GM10248 (cell line): ENCODE results near the gene WDR48.

Source experiments
- CTCF ChIA-PET: fragments of 300-600 bp; sonication (Branson Sonifier 250); formaldehyde crosslinking; extraction: SDS; loops from one replicate; lab custom pipeline; 2021; ENCODE audit warnings: antibody characterized with exemption; lab: Yijun Ruan, JAX
- POLR2A ChIA-PET: fragments of 350-650 bp; sonication (Branson Sonifier 250); formaldehyde crosslinking; extraction: SDS; loops from one replicate; lab custom pipeline; 2020; ENCODE audit warnings: antibody characterized with exemption; lab: Yijun Ruan, JAX
- DNase-seq: peaks from one replicate; pipeline ENCODE4 v3.0.0; 2012; ENCODE audit errors: extremely low spot score
- CTCF ChIP-seq: IDR thresholded peaks from 2 replicates; pipeline ENCODE4 v1.5.1; 2012; ENCODE audit warnings: mild to moderate bottlenecking, low read depth; ENCODE audit errors: extremely low read depth, missing control alignments, control extremely low read depth

The WDR48 gene

GRCh38 chr3:39101022-39101689 is 49.3 kb downstream of the WDR48 start:
- TF ChIP-seq CTCF = peak; percentile 74
- ChIA-PET CTCF (interaction anchor here (1.0 to 1.6 kb wide), 6 partner anchors 9 to 190 kb away, joined by 3 to 10 read pairs (median 5); no protein-coding TSS in a partner anchor), POLR2A (no interaction called here)
- DNase-seq = peak; percentile 79

- POLR2A ChIA-PET = no interaction called here
- no peak for TF ChIP-seq CTCF
- no peak for DNase-seq
- CTCF ChIA-PET = interaction anchor here (0.9 to 1.7 kb wide), 6 partner anchors 9 to 190 kb away, joined by 3 to 6 read pairs (median 4); no protein-coding TSS in a partner anchor
Measured at GRCh38 chr3:39102504-39103323, 50.9 kb downstream of the WDR48 start.

GRCh38 chr3:39103324-39103693 is 51.5 kb downstream of the WDR48 start:
- TF ChIP-seq CTCF = no peak
- DNase-seq = no peak
- CTCF ChIA-PET = interaction anchor here (1.1 to 1.7 kb wide), 4 partner anchors 15 to 193 kb away, joined by 3 to 4 read pairs (median 4); no protein-coding TSS in a partner anchor
- POLR2A ChIA-PET = no interaction called here

GRCh38 chr3:39103791-39104552 is 52.2 kb downstream of the WDR48 start:
- TF ChIP-seq CTCF = no peak
- POLR2A ChIA-PET = no interaction called here
- CTCF ChIA-PET = interaction anchor here (0.8 to 1.4 kb wide), 9 partner anchors 14 to 257 kb away, joined by 3 to 7 read pairs (median 3); no protein-coding TSS in a partner anchor
- no peak for DNase-seq

GRCh38 chr3:39104961-39105686 is 53.3 kb downstream of the WDR48 start:
- DNase-seq = no peak
- CTCF ChIA-PET = interaction anchor here (0.8 to 1.4 kb wide), 10 partner anchors 13 to 273 kb away, joined by 3 to 7 read pairs (median 4); no protein-coding TSS in a partner anchor
- TF ChIP-seq CTCF = no peak
- POLR2A ChIA-PET = no interaction called here

GRCh38 chr3:39105687-39106063 is 53.9 kb downstream of the WDR48 start:
- no peak for TF ChIP-seq CTCF
- CTCF ChIA-PET = interaction anchor here (0.7 to 1.4 kb wide), 6 partner anchors 55 to 272 kb away, joined by 3 to 4 read pairs (median 4); no protein-coding TSS in a partner anchor
- no peak for DNase-seq
- POLR2A ChIA-PET = no interaction called here
